Calu3 (cell line): ENCODE data around the gene ZSCAN20. TPM values are rescaled to one million over a fixed set of nuclear protein-coding genes. Genes with fewer than 3 reads are reported as not detected.

ENCODE experiments used
- BruUV-seq: library from RNA; stranded (reverse); fragments of 400-500 nt; replicated peaks from 2 replicates; lab custom pipeline; 2021; lab: Mats Ljungman, UMichigan
- CTCF ChIA-PET: fragments of 300-600 bp; sonication (Branson Sonifier 250); formaldehyde crosslinking; loops from one replicate; lab custom pipeline; 2022; ENCODE audit warnings: antibody characterized with exemption; lab: Charles Lee
- DNase-seq: peaks from one replicate; pipeline ENCODE4 v3.0.0; 2022
- H3K27ac Mint-ChIP-seq: one replicate; pipeline ENCODE4 v1.8.0; 2022; ENCODE audit warnings: mixed read lengths; ENCODE audit not compliant: unreplicated experiment
- H3K27me3 Mint-ChIP-seq: one replicate; pipeline ENCODE4 v1.8.0; 2022; ENCODE audit warnings: mixed read lengths; ENCODE audit not compliant: unreplicated experiment
- H3K36me3 Mint-ChIP-seq: one replicate; pipeline ENCODE4 v1.8.0; 2022; ENCODE audit warnings: mild to moderate bottlenecking, moderate library complexity, mixed read lengths; ENCODE audit not compliant: insufficient read depth, unreplicated experiment
- H3K4me1 Mint-ChIP-seq: one replicate; pipeline ENCODE4 v1.8.0; 2022; ENCODE audit warnings: mild to moderate bottlenecking, low read depth, mixed read lengths; ENCODE audit not compliant: unreplicated experiment
- H3K4me3 Mint-ChIP-seq: one replicate; pipeline ENCODE4 v1.8.0; 2022; ENCODE audit warnings: mild to moderate bottlenecking, low read depth, moderate library complexity, mixed read lengths; ENCODE audit not compliant: unreplicated experiment
- H3K9me3 Mint-ChIP-seq: one replicate; pipeline ENCODE4 v1.8.0; 2022; ENCODE audit warnings: low read depth, mixed read lengths; ENCODE audit not compliant: unreplicated experiment
- intact Hi-C: fragments of 100-400 bp; cut with micrococcal nuclease; formaldehyde crosslinking; loops from one replicate; pipeline ENCODE4 v1.10.0; 2022; ENCODE audit not compliant: unreplicated experiment
- total RNA-seq: library from RNA; stranded (reverse); gene quantifications from 2 replicates; pipeline ENCODE4 v1.2.3, GENCODE V29; 2022
- TF ChIP-seq, protein P1 (sequence below): fragments of 200-600 bp; IDR thresholded peaks from one replicate; pipeline ENCODE4 v1.8.0; 2022; ENCODE audit warnings: antibody characterized with exemption; ENCODE audit not compliant: unreplicated experiment

ZSCAN20 gene
- total RNA-seq, 1 experiment from 2014 or later: 8.2 TPM

DNA sequence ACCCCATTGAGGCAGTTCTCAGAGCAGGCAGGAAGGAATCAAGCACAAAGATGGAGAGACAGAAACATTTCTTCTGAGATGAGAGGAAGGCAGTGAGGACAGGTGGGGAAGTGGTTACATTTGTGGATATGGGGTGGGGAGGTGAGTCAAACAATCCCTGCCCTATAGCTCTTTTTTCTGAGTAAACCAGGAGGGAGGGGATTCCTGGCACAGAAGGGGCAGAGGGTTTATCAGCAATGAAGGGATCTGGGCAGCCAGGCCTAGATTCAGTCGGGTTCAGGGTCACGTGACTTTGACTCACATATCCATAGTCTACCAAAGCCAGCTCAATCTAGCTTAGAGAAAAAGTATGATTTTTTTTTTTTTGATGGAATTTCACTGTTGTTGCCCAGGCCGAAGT, 25.9 kb upstream of the ZSCAN20 start:
- H3K9me3 Mint-ChIP-seq: peaks cover under 1% of the 10 kb centered on the region
- no TSS peak for BruUV-seq
- no peaks in the 10 kb centered on the region for H3K36me3 Mint-ChIP-seq
- DNase-seq: no peak
- peaks cover 40% of the 10 kb centered on the region for H3K27me3 Mint-ChIP-seq
- peaks cover 3% of the 10 kb centered on the region for H3K4me1 Mint-ChIP-seq
- CTCF ChIA-PET: no interaction called here
- no peak overlapping the region for H3K27ac Mint-ChIP-seq
- TF ChIP-seq, protein P1, sequence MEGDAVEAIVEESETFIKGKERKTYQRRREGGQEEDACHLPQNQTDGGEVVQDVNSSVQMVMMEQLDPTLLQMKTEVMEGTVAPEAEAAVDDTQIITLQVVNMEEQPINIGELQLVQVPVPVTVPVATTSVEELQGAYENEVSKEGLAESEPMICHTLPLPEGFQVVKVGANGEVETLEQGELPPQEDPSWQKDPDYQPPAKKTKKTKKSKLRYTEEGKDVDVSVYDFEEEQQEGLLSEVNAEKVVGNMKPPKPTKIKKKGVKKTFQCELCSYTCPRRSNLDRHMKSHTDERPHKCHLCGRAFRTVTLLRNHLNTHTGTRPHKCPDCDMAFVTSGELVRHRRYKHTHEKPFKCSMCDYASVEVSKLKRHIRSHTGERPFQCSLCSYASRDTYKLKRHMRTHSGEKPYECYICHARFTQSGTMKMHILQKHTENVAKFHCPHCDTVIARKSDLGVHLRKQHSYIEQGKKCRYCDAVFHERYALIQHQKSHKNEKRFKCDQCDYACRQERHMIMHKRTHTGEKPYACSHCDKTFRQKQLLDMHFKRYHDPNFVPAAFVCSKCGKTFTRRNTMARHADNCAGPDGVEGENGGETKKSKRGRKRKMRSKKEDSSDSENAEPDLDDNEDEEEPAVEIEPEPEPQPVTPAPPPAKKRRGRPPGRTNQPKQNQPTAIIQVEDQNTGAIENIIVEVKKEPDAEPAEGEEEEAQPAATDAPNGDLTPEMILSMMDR: no peak
- intact Hi-C loops: no loop called here
- H3K4me3 Mint-ChIP-seq: no peak overlapping the region

DNA sequence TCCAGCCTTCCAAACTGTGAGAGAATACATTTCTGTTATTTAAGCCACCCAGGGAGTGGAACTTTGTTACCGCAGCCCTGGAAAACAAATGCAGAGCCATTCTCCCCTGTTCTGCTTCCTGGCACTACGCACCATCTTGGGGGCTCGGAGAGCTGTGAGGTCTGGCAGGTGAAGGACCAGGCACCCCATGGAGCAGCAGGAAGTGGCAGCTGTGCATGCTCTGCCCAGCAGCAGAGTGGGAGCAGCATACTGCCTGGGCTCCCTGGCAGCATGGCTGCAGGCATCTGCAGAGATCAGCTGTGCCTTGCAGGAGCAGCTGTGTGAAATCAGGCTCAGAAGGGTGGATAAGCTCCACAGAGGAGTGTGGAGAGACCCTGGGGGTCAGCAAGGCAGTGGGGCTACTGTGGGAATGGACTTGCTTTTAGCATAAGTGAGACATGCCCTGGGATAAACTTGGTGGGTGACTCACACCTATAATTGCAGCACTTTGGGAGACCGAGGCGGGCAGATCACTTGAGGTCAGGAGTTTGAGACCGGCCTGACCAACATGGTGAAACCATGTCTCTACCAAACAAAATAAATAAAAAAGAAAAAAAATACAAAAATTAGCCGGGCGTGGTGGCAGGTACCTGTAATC, 17.7 kb upstream of the ZSCAN20 start:
- H3K27ac Mint-ChIP-seq: no peak overlapping the region
- TF ChIP-seq, protein P1: no peak
- H3K27me3 Mint-ChIP-seq: peaks cover 30% of the 10 kb centered on the region
- BruUV-seq: no TSS peak
- no peaks in the 10 kb centered on the region for H3K36me3 Mint-ChIP-seq
- no peaks in the 10 kb centered on the region for H3K9me3 Mint-ChIP-seq
- no peak overlapping the region for H3K4me3 Mint-ChIP-seq
- intact Hi-C loops: loop anchor here (1.0 to 5.0 kb wide), 2 partner anchors 159 to 342 kb away; no protein-coding TSS in a partner anchor
- peaks cover 17% of the 10 kb centered on the region for H3K4me1 Mint-ChIP-seq
- CTCF ChIA-PET: interaction anchor here (1.4 kb wide), 1 partner anchor 159 kb away, joined by 11 read pairs; no protein-coding TSS in a partner anchor
- no peak for DNase-seq

DNA sequence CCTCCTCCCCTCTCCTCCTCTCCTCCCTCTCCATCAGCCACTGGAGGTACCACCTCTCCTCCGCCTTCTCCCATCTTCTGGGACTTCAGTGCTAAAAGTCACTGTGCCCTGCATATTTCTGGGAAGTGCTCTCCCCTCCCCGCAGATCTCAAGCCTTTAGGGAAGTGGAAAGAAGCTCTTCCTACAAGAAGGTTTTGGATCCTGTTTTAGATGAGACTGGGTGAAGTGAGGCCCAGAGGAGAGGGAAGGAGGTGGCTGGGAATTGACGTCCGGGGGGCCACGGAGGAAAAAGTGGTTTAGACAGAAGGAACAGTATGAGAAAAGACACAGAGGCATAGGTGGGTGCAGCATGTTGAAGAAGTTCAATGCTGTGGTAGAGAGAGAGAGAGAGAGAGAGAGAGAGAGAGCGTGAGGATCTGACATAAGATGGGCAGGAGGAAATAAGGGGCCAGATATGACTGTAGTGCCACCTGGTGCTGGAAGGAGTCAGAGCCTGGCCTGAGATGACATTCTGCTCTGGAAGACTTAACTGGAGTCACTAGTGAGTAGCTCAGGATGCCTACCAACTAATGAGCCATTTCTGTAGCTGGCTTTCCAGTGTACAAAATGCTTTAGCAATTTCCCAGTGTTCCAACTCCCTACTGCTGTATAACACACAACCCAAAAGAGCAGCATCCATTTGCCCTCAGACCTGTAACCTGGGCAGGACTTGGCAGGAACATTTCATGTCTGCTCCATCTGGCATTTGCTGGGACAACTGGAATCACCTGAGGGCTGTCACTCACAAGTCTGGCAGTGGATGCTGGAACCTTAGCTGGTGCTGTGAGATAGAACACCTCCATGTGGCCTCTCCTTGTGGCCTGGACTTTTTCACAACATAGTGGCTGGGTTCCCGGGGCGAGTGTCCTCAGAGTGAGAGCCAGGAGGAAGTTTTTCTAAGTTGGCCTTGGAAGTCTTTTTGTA, 16.6 kb upstream of the ZSCAN20 start:
- no TSS peak for BruUV-seq
- intact Hi-C loops: loop anchor here (1.0 to 5.0 kb wide), 2 partner anchors 161 to 344 kb away; no protein-coding TSS in a partner anchor
- peak; percentile 49 for DNase-seq
- H3K27me3 Mint-ChIP-seq: peaks cover 28% of the 10 kb centered on the region
- TF ChIP-seq, protein P1: peak; percentile 51
- no peaks in the 10 kb centered on the region for H3K9me3 Mint-ChIP-seq
- H3K4me3 Mint-ChIP-seq: no peak overlapping the region
- CTCF ChIA-PET: interaction anchor here (0.7 to 1.4 kb wide), 3 partner anchors 32 to 160 kb away, joined by 3 to 11 read pairs (median 6); no protein-coding TSS in a partner anchor
- H3K36me3 Mint-ChIP-seq: no peaks in the 10 kb centered on the region
- H3K4me1 Mint-ChIP-seq: peaks cover 17% of the 10 kb centered on the region
- H3K27ac Mint-ChIP-seq: no peak overlapping the region

GRCh38 chr1:33456502-33456886, 16.0 kb upstream of the ZSCAN20 start:
- CTCF ChIA-PET: interaction anchor here (0.7 to 1.4 kb wide), 2 partner anchors 93 to 161 kb away, joined by 3 to 11 read pairs; no protein-coding TSS in a partner anchor
- no peak overlapping the region for H3K27ac Mint-ChIP-seq
- peaks cover 17% of the 10 kb centered on the region for H3K4me1 Mint-ChIP-seq

More at GRCh38 chr1:33456502-33456886, 16.0 kb upstream of the ZSCAN20 start:
- no peak overlapping the region for H3K4me3 Mint-ChIP-seq
- TF ChIP-seq, protein P1: no peak
- no peaks in the 10 kb centered on the region for H3K36me3 Mint-ChIP-seq
- BruUV-seq: no TSS peak
- H3K9me3 Mint-ChIP-seq: no peaks in the 10 kb centered on the region
- intact Hi-C loops: loop anchor here (5.0 kb wide), 1 partner anchor 344 kb away; no protein-coding TSS in a partner anchor
- DNase-seq: no peak
- peaks cover 28% of the 10 kb centered on the region for H3K27me3 Mint-ChIP-seq
